PFSK-1 (cell line): ENCODE results near the gene NCOR2.

Experiments used
- FOXP2 ChIP-seq: optimal IDR thresholded peaks from 2 replicates; pipeline ENCODE3; 2011; ENCODE audit warnings: borderline replicate concordance, control low read depth, inconsistent platforms; ENCODE audit not compliant: insufficient read depth; ENCODE audit errors: extremely low read length, extremely low read depth
- POLR2AphosphoS5 ChIP-seq: IDR thresholded peaks from 2 replicates; pipeline ENCODE4 v1.6.1; 2012; ENCODE audit warnings: low read depth, mild to moderate bottlenecking, control low read depth, low read length, moderate library complexity
- SIN3A ChIP-seq: IDR thresholded peaks from 2 replicates; pipeline ENCODE4 v1.6.1; 2012; ENCODE audit warnings: mild to moderate bottlenecking, low read length, moderate library complexity, borderline replicate concordance; ENCODE audit not compliant: insufficient read depth
- TAF1 ChIP-seq: IDR thresholded peaks from 2 replicates; pipeline ENCODE4 v1.6.1; 2012; ENCODE audit warnings: low read length, control low read depth, borderline replicate concordance; ENCODE audit not compliant: insufficient read depth
- TF ChIP-seq, protein P1 (sequence below), 2 experiments: IDR thresholded peaks; 2 replicates each; pipeline versions ENCODE4 v1.6.1 to v1.8.0; 2011 to 2012; ENCODE audit warnings: low read depth in 2 of 2, low read length in 2 of 2, control low read depth in 1 of 2, inconsistent platforms in 1 of 2, mild to moderate bottlenecking in 1 of 2, moderate library complexity in 1 of 2; ENCODE audit not compliant: insufficient read depth in 1 of 2

DNA sequence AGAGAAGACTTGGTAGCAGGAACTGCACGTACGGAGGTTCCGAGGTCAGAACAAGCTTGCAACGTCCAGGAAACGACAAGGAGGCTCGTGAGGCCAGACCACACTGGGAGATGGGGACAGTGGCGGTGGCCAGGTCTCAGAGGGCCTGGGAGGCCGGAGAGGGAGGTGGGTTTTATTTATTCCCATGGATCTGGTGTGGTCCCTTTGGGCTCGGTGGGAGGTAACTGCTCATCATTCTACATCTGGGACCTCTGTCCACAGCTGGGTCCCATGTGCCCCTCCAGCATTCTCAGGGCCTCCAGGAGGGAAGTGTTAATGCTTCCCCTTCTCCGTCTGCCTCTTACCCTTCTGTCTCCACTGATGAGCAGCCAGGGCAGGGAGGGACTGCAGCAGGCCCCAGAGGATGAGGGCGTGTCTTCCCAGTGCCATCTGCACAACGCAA is 35.7 kb upstream of the NCOR2 start:
- TF ChIP-seq POLR2AphosphoS5: no peak
- no peak for TF ChIP-seq TAF1
- no peak for TF ChIP-seq SIN3A
- no peak for TF ChIP-seq FOXP2
- TF ChIP-seq, protein P1, sequence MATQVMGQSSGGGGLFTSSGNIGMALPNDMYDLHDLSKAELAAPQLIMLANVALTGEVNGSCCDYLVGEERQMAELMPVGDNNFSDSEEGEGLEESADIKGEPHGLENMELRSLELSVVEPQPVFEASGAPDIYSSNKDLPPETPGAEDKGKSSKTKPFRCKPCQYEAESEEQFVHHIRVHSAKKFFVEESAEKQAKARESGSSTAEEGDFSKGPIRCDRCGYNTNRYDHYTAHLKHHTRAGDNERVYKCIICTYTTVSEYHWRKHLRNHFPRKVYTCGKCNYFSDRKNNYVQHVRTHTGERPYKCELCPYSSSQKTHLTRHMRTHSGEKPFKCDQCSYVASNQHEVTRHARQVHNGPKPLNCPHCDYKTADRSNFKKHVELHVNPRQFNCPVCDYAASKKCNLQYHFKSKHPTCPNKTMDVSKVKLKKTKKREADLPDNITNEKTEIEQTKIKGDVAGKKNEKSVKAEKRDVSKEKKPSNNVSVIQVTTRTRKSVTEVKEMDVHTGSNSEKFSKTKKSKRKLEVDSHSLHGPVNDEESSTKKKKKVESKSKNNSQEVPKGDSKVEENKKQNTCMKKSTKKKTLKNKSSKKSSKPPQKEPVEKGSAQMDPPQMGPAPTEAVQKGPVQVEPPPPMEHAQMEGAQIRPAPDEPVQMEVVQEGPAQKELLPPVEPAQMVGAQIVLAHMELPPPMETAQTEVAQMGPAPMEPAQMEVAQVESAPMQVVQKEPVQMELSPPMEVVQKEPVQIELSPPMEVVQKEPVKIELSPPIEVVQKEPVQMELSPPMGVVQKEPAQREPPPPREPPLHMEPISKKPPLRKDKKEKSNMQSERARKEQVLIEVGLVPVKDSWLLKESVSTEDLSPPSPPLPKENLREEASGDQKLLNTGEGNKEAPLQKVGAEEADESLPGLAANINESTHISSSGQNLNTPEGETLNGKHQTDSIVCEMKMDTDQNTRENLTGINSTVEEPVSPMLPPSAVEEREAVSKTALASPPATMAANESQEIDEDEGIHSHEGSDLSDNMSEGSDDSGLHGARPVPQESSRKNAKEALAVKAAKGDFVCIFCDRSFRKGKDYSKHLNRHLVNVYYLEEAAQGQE (IDR thresholded peaks at IDR 0.05; ENCODE audit: insufficient read depth in 1 of 2, low read depth in 2 of 2, low read length in 2 of 2): no peak
